HL-60 (cell line): ENCODE results near the gene SEL1L2.

Experiments used
- GABPA ChIP-seq: IDR thresholded peaks from 2 replicates; pipeline ENCODE4 v1.6.1; 2012; ENCODE audit warnings: low read depth
- POLR2AphosphoS5 ChIP-seq: IDR thresholded peaks from 2 replicates; pipeline ENCODE4 v1.6.1; 2012; ENCODE audit warnings: low read depth
- SPI1 ChIP-seq: IDR thresholded peaks from 2 replicates; pipeline ENCODE4 v1.6.1; 2012; ENCODE audit warnings: low read depth, mild to moderate bottlenecking, borderline replicate concordance
- TF ChIP-seq, protein P1 (sequence below): IDR thresholded peaks from one replicate; pipeline ENCODE4 v1.5.1; 2011; ENCODE audit warnings: low read length, control low read depth, inconsistent platforms; ENCODE audit not compliant: insufficient read depth
- TF ChIP-seq, protein P2 (sequence below): IDR thresholded peaks from 2 replicates; pipeline ENCODE4 v1.6.1; 2012; ENCODE audit warnings: low read depth; ENCODE audit not compliant: insufficient replicate concordance

DNA sequence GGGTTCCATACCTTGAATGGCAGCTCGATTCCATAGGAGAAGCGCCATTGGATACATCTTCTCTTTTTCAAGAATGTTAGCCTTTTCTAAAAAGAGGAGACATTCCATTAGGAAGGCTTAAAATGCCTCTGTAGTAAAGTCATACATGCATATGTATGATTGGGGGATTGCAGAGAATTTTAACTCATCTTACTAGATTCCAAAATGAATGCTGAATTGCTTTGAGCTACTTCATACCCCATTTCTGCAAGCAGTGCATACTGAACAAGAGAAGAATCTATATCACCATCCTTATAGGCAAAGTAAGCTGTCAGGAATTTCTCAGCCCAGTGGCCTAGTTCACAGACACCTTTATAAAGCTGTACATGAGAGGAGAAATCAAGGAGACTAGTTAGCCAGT is 125.3 kb downstream of the SEL1L2 start:
- TF ChIP-seq, protein P1, sequence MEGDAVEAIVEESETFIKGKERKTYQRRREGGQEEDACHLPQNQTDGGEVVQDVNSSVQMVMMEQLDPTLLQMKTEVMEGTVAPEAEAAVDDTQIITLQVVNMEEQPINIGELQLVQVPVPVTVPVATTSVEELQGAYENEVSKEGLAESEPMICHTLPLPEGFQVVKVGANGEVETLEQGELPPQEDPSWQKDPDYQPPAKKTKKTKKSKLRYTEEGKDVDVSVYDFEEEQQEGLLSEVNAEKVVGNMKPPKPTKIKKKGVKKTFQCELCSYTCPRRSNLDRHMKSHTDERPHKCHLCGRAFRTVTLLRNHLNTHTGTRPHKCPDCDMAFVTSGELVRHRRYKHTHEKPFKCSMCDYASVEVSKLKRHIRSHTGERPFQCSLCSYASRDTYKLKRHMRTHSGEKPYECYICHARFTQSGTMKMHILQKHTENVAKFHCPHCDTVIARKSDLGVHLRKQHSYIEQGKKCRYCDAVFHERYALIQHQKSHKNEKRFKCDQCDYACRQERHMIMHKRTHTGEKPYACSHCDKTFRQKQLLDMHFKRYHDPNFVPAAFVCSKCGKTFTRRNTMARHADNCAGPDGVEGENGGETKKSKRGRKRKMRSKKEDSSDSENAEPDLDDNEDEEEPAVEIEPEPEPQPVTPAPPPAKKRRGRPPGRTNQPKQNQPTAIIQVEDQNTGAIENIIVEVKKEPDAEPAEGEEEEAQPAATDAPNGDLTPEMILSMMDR = no peak
- no peak for TF ChIP-seq SPI1
- TF ChIP-seq POLR2AphosphoS5 = no peak
- TF ChIP-seq, protein P2, sequence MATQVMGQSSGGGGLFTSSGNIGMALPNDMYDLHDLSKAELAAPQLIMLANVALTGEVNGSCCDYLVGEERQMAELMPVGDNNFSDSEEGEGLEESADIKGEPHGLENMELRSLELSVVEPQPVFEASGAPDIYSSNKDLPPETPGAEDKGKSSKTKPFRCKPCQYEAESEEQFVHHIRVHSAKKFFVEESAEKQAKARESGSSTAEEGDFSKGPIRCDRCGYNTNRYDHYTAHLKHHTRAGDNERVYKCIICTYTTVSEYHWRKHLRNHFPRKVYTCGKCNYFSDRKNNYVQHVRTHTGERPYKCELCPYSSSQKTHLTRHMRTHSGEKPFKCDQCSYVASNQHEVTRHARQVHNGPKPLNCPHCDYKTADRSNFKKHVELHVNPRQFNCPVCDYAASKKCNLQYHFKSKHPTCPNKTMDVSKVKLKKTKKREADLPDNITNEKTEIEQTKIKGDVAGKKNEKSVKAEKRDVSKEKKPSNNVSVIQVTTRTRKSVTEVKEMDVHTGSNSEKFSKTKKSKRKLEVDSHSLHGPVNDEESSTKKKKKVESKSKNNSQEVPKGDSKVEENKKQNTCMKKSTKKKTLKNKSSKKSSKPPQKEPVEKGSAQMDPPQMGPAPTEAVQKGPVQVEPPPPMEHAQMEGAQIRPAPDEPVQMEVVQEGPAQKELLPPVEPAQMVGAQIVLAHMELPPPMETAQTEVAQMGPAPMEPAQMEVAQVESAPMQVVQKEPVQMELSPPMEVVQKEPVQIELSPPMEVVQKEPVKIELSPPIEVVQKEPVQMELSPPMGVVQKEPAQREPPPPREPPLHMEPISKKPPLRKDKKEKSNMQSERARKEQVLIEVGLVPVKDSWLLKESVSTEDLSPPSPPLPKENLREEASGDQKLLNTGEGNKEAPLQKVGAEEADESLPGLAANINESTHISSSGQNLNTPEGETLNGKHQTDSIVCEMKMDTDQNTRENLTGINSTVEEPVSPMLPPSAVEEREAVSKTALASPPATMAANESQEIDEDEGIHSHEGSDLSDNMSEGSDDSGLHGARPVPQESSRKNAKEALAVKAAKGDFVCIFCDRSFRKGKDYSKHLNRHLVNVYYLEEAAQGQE = no peak
- no peak for TF ChIP-seq GABPA
